Measurements from ENCODE around the gene NINJ1.

The NINJ1 gene

GRCh38 chr9:93178851-93179786 lies 45.1 kb upstream of the NINJ1 start:
- in situ Hi-C loops (cut with MboI; ENCODE audit: low pct_unique_long_range_greater_than_20kb, low sequenced_read_pairs, unreplicated experiment): no loop called here
- no peak for DNase-seq (ENCODE audit: low spot score)
- TF ChIP-seq CTCF (IDR thresholded peaks at IDR 0.05; ENCODE audit: extremely low read depth, insufficient read depth, missing control alignments): no peak

GRCh38 chr9:93177676-93178075 lies 43.6 kb upstream of the NINJ1 start:
- in situ Hi-C loops (cut with MboI; ENCODE audit: low pct_unique_long_range_greater_than_20kb, low sequenced_read_pairs, unreplicated experiment): no loop called here

GRCh38 chr9:93174976-93175375 lies 40.9 kb upstream of the NINJ1 start:
- no peak for TF ChIP-seq CTCF (IDR thresholded peaks at IDR 0.05; ENCODE audit: extremely low read depth, insufficient read depth, missing control alignments)
- DNase-seq (ENCODE audit: low spot score): no peak
- in situ Hi-C loops (cut with MboI; ENCODE audit: low pct_unique_long_range_greater_than_20kb, low sequenced_read_pairs, unreplicated experiment): loop anchor here (25.0 kb wide), 1 partner anchor 137 kb away; no protein-coding TSS in a partner anchor

More at GRCh38 chr9:93177676-93178075, 43.6 kb upstream of the NINJ1 start:
- DNase-seq (ENCODE audit: low spot score): no peak
- no peak for TF ChIP-seq CTCF (IDR thresholded peaks at IDR 0.05; ENCODE audit: extremely low read depth, insufficient read depth, missing control alignments)

GRCh38 chr9:93173365-93174051 lies 39.5 kb upstream of the NINJ1 start:
- no peak for DNase-seq (ENCODE audit: low spot score)
- no peak for TF ChIP-seq CTCF (IDR thresholded peaks at IDR 0.05; ENCODE audit: extremely low read depth, insufficient read depth, missing control alignments)
- in situ Hi-C loops (cut with MboI; ENCODE audit: low pct_unique_long_range_greater_than_20kb, low sequenced_read_pairs, unreplicated experiment): loop anchor here (25.0 kb wide), 1 partner anchor 139 kb away; no protein-coding TSS in a partner anchor

- in situ Hi-C loops (cut with MboI; ENCODE audit: low pct_unique_long_range_greater_than_20kb, low sequenced_read_pairs, unreplicated experiment): loop anchor here (25.0 kb wide), 1 partner anchor 139 kb away; no protein-coding TSS in a partner anchor
- DNase-seq (ENCODE audit: low spot score): no peak
- TF ChIP-seq CTCF (IDR thresholded peaks at IDR 0.05; ENCODE audit: extremely low read depth, insufficient read depth, missing control alignments): no peak
Observed at GRCh38 chr9:93172666-93173364, 38.8 kb upstream of the NINJ1 start.
